Breast epithelium (tissue), 4 donors: ENCODE measurements around the gene WWOX. TPM values are rescaled to one million over a fixed set of nuclear protein-coding genes. Genes with fewer than 3 reads are reported as not detected.

Experiments
- DNase-seq, 2 donors: peaks; one replicate each; pipeline ENCODE4 v3.0.0-alpha.2; 2019; ENCODE audit warnings: low spot score in 2 of 2
- H3K27ac ChIP-seq, 2 donors: fragments of 200-600 bp; sonication (generic) in 1 of 2; one replicate each; pipeline ENCODE4 v1.5.1; 2016 to 2019; ENCODE audit warnings: mild to moderate bottlenecking in 1 of 2
- H3K27me3 ChIP-seq, 2 donors: fragments of 200-600 bp; sonication (generic) in 1 of 2; one replicate each; pipeline versions ENCODE4 v1.5.1 to v1.6.0; 2017 to 2019; ENCODE audit warnings: control low read depth in 1 of 2, mild to moderate bottlenecking in 1 of 2
- H3K36me3 ChIP-seq: fragments of 200-600 bp; one replicate; pipeline ENCODE4 v1.5.1; 2019
- H3K4me1 ChIP-seq, 2 donors: fragments of 200-600 bp; sonication (generic); one replicate each; pipeline ENCODE4 v1.5.1; 2016 to 2019; ENCODE audit warnings: control low read depth in 1 of 2
- H3K4me3 ChIP-seq, 3 donors: fragments of 200-600 bp; sonication (generic); 1 replicate in 2 of 3; 2 replicates in 1 of 3; pipeline ENCODE4 v1.5.1; 2016 to 2019; ENCODE audit warnings: mild to moderate bottlenecking in 3 of 3, moderate library complexity in 2 of 3
- H3K9me3 ChIP-seq, 2 donors: fragments of 200-600 bp; sonication (generic) in 1 of 2; one replicate each; pipeline ENCODE4 v1.5.1; 2016 to 2019; ENCODE audit warnings: control low read depth in 1 of 2
- CTCF ChIP-seq, 3 donors: fragments of 450-650 bp; IDR thresholded peaks; one replicate each; pipeline ENCODE4 v1.5.1; 2016 to 2017; ENCODE audit warnings: antibody characterized with exemption in 3 of 3, mild to moderate bottlenecking in 3 of 3, moderate library complexity in 3 of 3
- POLR2A ChIP-seq: fragments of 450-650 bp; IDR thresholded peaks from one replicate; pipeline ENCODE4 v1.6.1; 2016; ENCODE audit warnings: antibody characterized with exemption, mild to moderate bottlenecking, moderate library complexity
- POLR2AphosphoS5 ChIP-seq, 3 donors: sonication (generic); formaldehyde crosslinking; IDR thresholded peaks; one replicate each; pipeline ENCODE4 v1.6.1; 2017; ENCODE audit warnings: antibody characterized with exemption in 3 of 3
- intact Hi-C: fragments of 100-400 bp; cut with DNase I; formaldehyde crosslinking; loops from one replicate; pipeline ENCODE4 v1.15.1; 2023; ENCODE audit warnings: low total_unique reads
- total RNA-seq, 3 donors: library from RNA; depleted of rRNA; stranded (reverse); fragments of >200 nt; gene quantifications; one replicate each; pipeline ENCODE4 v1.1.0, GENCODE V29; 2016

Gene WWOX
- total RNA-seq, 3 donors from 2014 or later: 42.9 to 73.6 (median 43.4) TPM

- H3K4me3 ChIP-seq: no peak overlapping the region
- no peaks in the 10 kb centered on the region for H3K4me1 ChIP-seq
- intact Hi-C loops: no loop called here
- no peaks in the 10 kb centered on the region for H3K27me3 ChIP-seq
- H3K36me3 ChIP-seq: no peaks in the 10 kb centered on the region
- H3K9me3 ChIP-seq: peaks cover 2 to 7% of the 10 kb centered on the region in 2 donors
- TF ChIP-seq POLR2AphosphoS5 (IDR thresholded peaks at IDR 0.05): no peak
- TF ChIP-seq CTCF (IDR thresholded peaks at IDR 0.05): no peak
- no peak for TF ChIP-seq POLR2A
- H3K27ac ChIP-seq: no peak overlapping the region
- no peak for DNase-seq
These were observed 1082.0 kb downstream of the WWOX start for GRCh38 chr16:79181419-79181818.

- no peaks in the 10 kb centered on the region for H3K4me1 ChIP-seq
- no peak overlapping the region for H3K4me3 ChIP-seq
- no peak overlapping the region for H3K27ac ChIP-seq
- no peak for DNase-seq
- TF ChIP-seq POLR2AphosphoS5 (IDR thresholded peaks at IDR 0.05) (no peak), POLR2A (no peak), CTCF (IDR thresholded peaks at IDR 0.05) (no peak)
- H3K9me3 ChIP-seq: peaks cover 0 to 7% of the 10 kb centered on the region in 2 donors
- H3K27me3 ChIP-seq: no peaks in the 10 kb centered on the region
- intact Hi-C loops: no loop called here
- H3K36me3 ChIP-seq: no peaks in the 10 kb centered on the region
These were observed 1083.2 kb downstream of the WWOX start for GRCh38 chr16:79182616-79183015.

GRCh38 chr16:79183571-79183970, 1084.1 kb downstream of the WWOX start:
- no peaks in the 10 kb centered on the region for H3K27me3 ChIP-seq
- no peak for DNase-seq
- no peak overlapping the region for H3K4me3 ChIP-seq
- intact Hi-C loops: no loop called here
- peaks cover 0 to 10% of the 10 kb centered on the region in 2 donors for H3K9me3 ChIP-seq
- no peak overlapping the region for H3K27ac ChIP-seq
- no peak for TF ChIP-seq POLR2A
- TF ChIP-seq POLR2AphosphoS5 (IDR thresholded peaks at IDR 0.05): no peak
- TF ChIP-seq CTCF (IDR thresholded peaks at IDR 0.05): no peak
- no peaks in the 10 kb centered on the region for H3K36me3 ChIP-seq
- H3K4me1 ChIP-seq: no peaks in the 10 kb centered on the region

DNA sequence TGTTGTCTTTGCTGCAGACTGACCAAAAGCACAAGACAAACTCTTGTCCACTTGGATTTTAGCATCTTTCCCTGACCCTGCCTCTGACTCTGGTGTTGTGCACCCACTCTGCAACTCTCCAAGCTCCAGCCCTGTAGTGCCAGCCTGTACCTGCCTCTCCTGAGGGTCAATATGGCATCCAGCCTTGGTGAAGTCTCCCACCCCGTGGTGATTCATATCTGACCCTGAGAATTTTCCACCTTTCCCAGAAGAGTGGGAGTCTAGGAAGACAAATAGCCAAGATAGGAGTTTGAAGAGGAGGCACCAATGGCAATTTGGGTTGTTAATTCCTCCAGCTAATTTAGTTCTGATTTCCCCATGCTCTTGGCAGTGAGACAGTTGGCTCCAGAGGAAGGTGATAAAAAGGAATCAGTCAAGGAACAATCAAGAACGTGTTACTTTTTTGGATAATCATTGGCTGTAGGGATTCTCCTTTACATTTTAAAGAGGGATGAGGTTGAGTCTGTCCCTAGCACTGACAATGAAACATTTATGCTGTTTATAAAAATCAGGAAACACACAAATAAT, 1085.1 kb downstream of the WWOX start:
- Histone ChIP-seq H3K9me3 (peaks cover 0 to 4% of the 10 kb centered on the region in 2 donors), H3K27ac (no peak overlapping the region), H3K36me3 (no peaks in the 10 kb centered on the region), H3K27me3 (no peaks in the 10 kb centered on the region), H3K4me3 (no peak overlapping the region), H3K4me1 (no peaks in the 10 kb centered on the region)
- intact Hi-C loops: no loop called here
- no peak for DNase-seq
- TF ChIP-seq POLR2AphosphoS5 (IDR thresholded peaks at IDR 0.05) (no peak), CTCF (IDR thresholded peaks at IDR 0.05) (no peak), POLR2A (no peak)

DNA sequence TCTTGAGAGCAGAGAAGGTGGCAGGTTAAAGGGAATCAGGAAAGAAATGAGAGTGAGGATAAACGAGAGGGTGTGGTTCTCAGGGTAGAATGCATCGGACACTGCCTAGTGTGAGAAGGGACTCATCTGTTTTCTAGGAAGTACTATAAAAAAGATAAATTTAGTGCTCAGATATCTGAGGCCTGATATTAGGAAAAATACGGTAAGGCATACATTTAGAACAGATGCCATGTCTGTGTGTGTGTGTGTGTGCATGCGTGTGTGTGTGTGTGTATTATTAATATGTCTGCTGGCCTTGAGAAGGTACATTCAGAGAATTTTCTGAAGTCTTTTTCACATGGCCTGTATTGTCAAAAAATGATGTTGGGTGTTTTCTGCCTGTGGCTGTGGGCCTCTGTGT, 1086.3 kb downstream of the WWOX start:
- Histone ChIP-seq H3K4me3 (no peak overlapping the region), H3K9me3 (peaks cover 0 to 3% of the 10 kb centered on the region in 2 donors), H3K27ac (no peak overlapping the region), H3K4me1 (no peaks in the 10 kb centered on the region), H3K36me3 (no peaks in the 10 kb centered on the region), H3K27me3 (no peaks in the 10 kb centered on the region)
- TF ChIP-seq CTCF (IDR thresholded peaks at IDR 0.05) (no peak), POLR2A (no peak), POLR2AphosphoS5 (IDR thresholded peaks at IDR 0.05) (no peak)
- intact Hi-C loops: no loop called here
- DNase-seq: no peak
